DLD1 (cell line): ENCODE results near the gene APCDD1L.

Experiments used
- in situ Hi-C: cut with HindIII; loops from 2 replicates; pipeline ENCODE4 v1.10.0; 2017; ENCODE audit warnings: low sequenced_read_pairs

APCDD1L gene

GRCh38 chr20:58467572-58468527, 47.3 kb downstream of the APCDD1L start:
- in situ Hi-C loops = no loop called here

GRCh38 chr20:58466729-58467571, 48.2 kb downstream of the APCDD1L start:
- in situ Hi-C loops = no loop called here

- in situ Hi-C loops = no loop called here
These were observed 49.0 kb downstream of the APCDD1L start for GRCh38 chr20:58466095-58466708.

- in situ Hi-C loops = no loop called here
These were observed 50.4 kb downstream of the APCDD1L start for GRCh38 chr20:58464838-58465237.

- in situ Hi-C loops = no loop called here
These were observed 51.9 kb downstream of the APCDD1L start for GRCh38 chr20:58463256-58463655.

GRCh38 chr20:58461899-58462298, 53.3 kb downstream of the APCDD1L start:
- in situ Hi-C loops = no loop called here

- in situ Hi-C loops = no loop called here
These were observed 54.1 kb downstream of the APCDD1L start for GRCh38 chr20:58461104-58461503.

- in situ Hi-C loops = no loop called here
These were observed 56.0 kb downstream of the APCDD1L start for GRCh38 chr20:58459058-58459750.

GRCh38 chr20:58458342-58459057, 56.7 kb downstream of the APCDD1L start:
- in situ Hi-C loops = no loop called here

GRCh38 chr20:58457083-58457695, 58.0 kb downstream of the APCDD1L start:
- in situ Hi-C loops = no loop called here

- in situ Hi-C loops = no loop called here
These were observed 60.7 kb downstream of the APCDD1L start for GRCh38 chr20:58454460-58454859.

- in situ Hi-C loops = no loop called here
These were observed 61.8 kb downstream of the APCDD1L start for GRCh38 chr20:58453391-58453790.

GRCh38 chr20:58452667-58453255, 62.4 kb downstream of the APCDD1L start:
- in situ Hi-C loops = no loop called here

GRCh38 chr20:58450254-58450653, 64.9 kb downstream of the APCDD1L start:
- in situ Hi-C loops = no loop called here

GRCh38 chr20:58449681-58450221, 65.4 kb downstream of the APCDD1L start:
- in situ Hi-C loops = no loop called here

- in situ Hi-C loops = no loop called here
These were observed 66.2 kb downstream of the APCDD1L start for GRCh38 chr20:58448958-58449357.

GRCh38 chr20:58447511-58448391, 67.4 kb downstream of the APCDD1L start:
- in situ Hi-C loops = no loop called here

GRCh38 chr20:58446960-58447265, 68.3 kb downstream of the APCDD1L start:
- in situ Hi-C loops = no loop called here
